SK-N-SH (cell line): ENCODE measurements around the gene DDX42. TPM values are rescaled to one million over a fixed set of nuclear protein-coding genes. Genes with fewer than 3 reads are reported as not detected.

ENCODE experiments used
- CTCF ChIA-PET: fragments of 300-600, 350-600 bp; formaldehyde crosslinking; extraction: SDS; loops from one replicate; lab custom pipeline; 2021; lab: Yijun Ruan, JAX
- POLR2A ChIA-PET: fragments of 350-600 bp; sonication (Branson Sonifier 250); formaldehyde crosslinking; extraction: SDS; loops from one replicate; lab custom pipeline; 2020; ENCODE audit warnings: antibody characterized with exemption, inconsistent platforms; lab: Yijun Ruan, JAX
- DNase-seq: peaks from one replicate; pipeline ENCODE4 v3.0.0; 2012
- H2AFZ ChIP-seq: fragments of 200-600 bp; sonication (generic); 2 replicates; pipeline ENCODE4 v1.8.1; 2016; ENCODE audit warnings: antibody characterized with exemption, mild to moderate bottlenecking, low read depth
- H3F3A ChIP-seq: fragments of 200-600 bp; sonication (generic); replicated peaks from 2 replicates; pipeline ENCODE3; 2016; ENCODE audit warnings: antibody characterized with exemption, mild to moderate bottlenecking; ENCODE audit not compliant: insufficient read depth
- H3K27ac ChIP-seq, 2 experiments: fragments of 200-500 bp in 1 of 2; fragments of 200-600 bp in 1 of 2; sonication (Bioruptor generic) in 1 of 2; sonication (generic), shearing (Covaris generic) in 1 of 2; 2 replicates each; pipeline versions ENCODE4 v1.5.1 to v1.6.1; 2014 to 2016; ENCODE audit warnings: low read depth in 2 of 2, inconsistent platforms in 1 of 2, low read length in 1 of 2, mild to moderate bottlenecking in 1 of 2, mixed read lengths in 1 of 2
- H3K27me3 ChIP-seq: fragments of 200-600 bp; sonication (generic), shearing (Covaris generic); 2 replicates; pipeline ENCODE4 v1.6.1; 2016; ENCODE audit warnings: mixed run types; ENCODE audit not compliant: insufficient read depth
- H3K36me3 ChIP-seq, 2 experiments: fragments of 200-500 bp in 1 of 2; fragments of 200-600 bp in 1 of 2; sonication (Bioruptor generic) in 1 of 2; sonication (generic) in 1 of 2; replicated peaks in 1 of 2; 2 replicates each; pipeline versions ENCODE3 to v1.5.1; 2014 to 2016; ENCODE audit warnings: low read length in 1 of 2, mild to moderate bottlenecking in 1 of 2; ENCODE audit not compliant: insufficient read depth in 2 of 2, control insufficient read depth in 1 of 2
- H3K4me1 ChIP-seq, 2 experiments: fragments of 200-500 bp in 1 of 2; fragments of 200-600 bp in 1 of 2; sonication (Bioruptor generic) in 1 of 2; sonication (generic), shearing (Covaris generic) in 1 of 2; 2 replicates each; pipeline versions ENCODE4 v1.5.1 to v1.6.1; 2014 to 2016; ENCODE audit warnings: low read depth in 1 of 2, low read length in 1 of 2, mixed run types in 1 of 2; ENCODE audit not compliant: insufficient read depth in 2 of 2, control insufficient read depth in 1 of 2
- H3K4me2 ChIP-seq: fragments of 200-600 bp; sonication (generic), shearing (Covaris generic); 2 replicates; pipeline ENCODE4 v1.6.1; 2017; ENCODE audit warnings: mixed run types
- H3K4me3 ChIP-seq, 2 experiments: fragments of 200-500 bp in 1 of 2; fragments of 200-600 bp in 1 of 2; sonication (Bioruptor generic) in 1 of 2; sonication (generic), shearing (Covaris generic) in 1 of 2; 2 replicates each; pipeline versions ENCODE4 v1.5.1 to v1.8.1; 2014 to 2016; ENCODE audit warnings: low read depth in 2 of 2, inconsistent platforms in 1 of 2, low read length in 1 of 2, mild to moderate bottlenecking in 1 of 2, mixed read lengths in 1 of 2, moderate library complexity in 1 of 2
- H3K79me2 ChIP-seq: fragments of 200-600 bp; sonication (generic); 2 replicates; pipeline ENCODE4 v1.8.1; 2017; ENCODE audit warnings: mild to moderate bottlenecking; ENCODE audit not compliant: insufficient read depth
- H3K9ac ChIP-seq: fragments of 200-600 bp; sonication (generic); 2 replicates; pipeline ENCODE4 v1.6.1; 2017; ENCODE audit warnings: mixed run types
- H3K9me2 ChIP-seq: fragments of 200-600 bp; sonication (generic); 2 replicates; pipeline ENCODE4 v1.6.1; 2017; ENCODE audit warnings: mixed run types
- H3K9me3 ChIP-seq: fragments of 200-600 bp; sonication (generic); 2 replicates; pipeline ENCODE4 v1.6.1; 2017; ENCODE audit warnings: mixed run types, mild to moderate bottlenecking, moderate library complexity
- H4K20me1 ChIP-seq: fragments of 200-600 bp; sonication (generic); 2 replicates; pipeline ENCODE4 v1.6.1; 2017; ENCODE audit warnings: mild to moderate bottlenecking, mixed run types; ENCODE audit not compliant: insufficient read depth
- ELF1 ChIP-seq: IDR thresholded peaks from 2 replicates; pipeline ENCODE4 v1.4.0; 2012
- EZH2phosphoT487 ChIP-seq: fragments of 200-600 bp; sonication (generic); IDR thresholded peaks from 2 replicates; pipeline ENCODE4 v1.6.1; 2017; ENCODE audit warnings: low read depth, mixed run types, mild to moderate bottlenecking, antibody characterized with exemption, moderate library complexity, borderline replicate concordance
- FOSL2 ChIP-seq: IDR thresholded peaks from 2 replicates; pipeline ENCODE4 v1.4.0; 2012; ENCODE audit warnings: low read depth, mild to moderate bottlenecking, moderate library complexity, borderline replicate concordance
- GABPA ChIP-seq: IDR thresholded peaks from 2 replicates; pipeline ENCODE4 v1.4.0; 2012; ENCODE audit warnings: low read depth, mild to moderate bottlenecking
- JUND ChIP-seq: IDR thresholded peaks from 2 replicates; pipeline ENCODE4 v1.4.0; 2012
- MEF2A ChIP-seq: IDR thresholded peaks from 2 replicates; pipeline ENCODE4 v1.4.0; 2012; ENCODE audit warnings: low read depth, borderline replicate concordance
- MXI1 ChIP-seq: IDR thresholded peaks from 2 replicates; pipeline ENCODE4 v1.6.1; 2012; ENCODE audit warnings: mild to moderate bottlenecking, low read depth, low read length, improper control_type of control experiment
- POLR2AphosphoS5 ChIP-seq: IDR thresholded peaks from 2 replicates; pipeline ENCODE4 v1.6.1; 2012; ENCODE audit warnings: low read depth, low read length
- SIN3A ChIP-seq: IDR thresholded peaks from 2 replicates; pipeline ENCODE4 v1.6.1; 2012; ENCODE audit warnings: low read depth, mild to moderate bottlenecking, low read length, moderate library complexity, borderline replicate concordance
- SMC3 ChIP-seq: IDR thresholded peaks from 2 replicates; pipeline ENCODE4 v1.6.1; 2012; ENCODE audit warnings: low read depth, low read length, improper control_type of control experiment
- TAF1 ChIP-seq: IDR thresholded peaks from 2 replicates; pipeline ENCODE4 v1.6.1; 2012; ENCODE audit warnings: low read depth, mild to moderate bottlenecking, low read length, moderate library complexity, borderline replicate concordance
- WGBS: methylation state at CpG from one replicate; pipeline ENCODE4 v1.1.6; 2017; ENCODE audit warnings: low lambda C conversion rate; 5-methylcytosine and 5-hydroxymethylcytosine counted together
- polyA plus RNA-seq, 3 experiments: library from polyadenylated mRNA; depleted of rRNA; stranded (reverse); fragments of >200 nt; gene quantifications; 2 replicates each; pipeline ENCODE4 v1.2.3, GENCODE V29; 2012
- TF ChIP-seq, protein P1 (sequence below): IDR thresholded peaks from 2 replicates; pipeline ENCODE4; 2012
- TF ChIP-seq, protein P2 (sequence below): fragments of 200-600 bp; sonication (generic); IDR thresholded peaks from 2 replicates; pipeline ENCODE4 v1.6.1; 2017; ENCODE audit warnings: antibody characterized with exemption, mild to moderate bottlenecking, moderate library complexity

The DDX42 gene
- polyA plus RNA-seq, 1 of the 3 experiments (the other 2 are of a cell fraction): 115 TPM

DNA sequence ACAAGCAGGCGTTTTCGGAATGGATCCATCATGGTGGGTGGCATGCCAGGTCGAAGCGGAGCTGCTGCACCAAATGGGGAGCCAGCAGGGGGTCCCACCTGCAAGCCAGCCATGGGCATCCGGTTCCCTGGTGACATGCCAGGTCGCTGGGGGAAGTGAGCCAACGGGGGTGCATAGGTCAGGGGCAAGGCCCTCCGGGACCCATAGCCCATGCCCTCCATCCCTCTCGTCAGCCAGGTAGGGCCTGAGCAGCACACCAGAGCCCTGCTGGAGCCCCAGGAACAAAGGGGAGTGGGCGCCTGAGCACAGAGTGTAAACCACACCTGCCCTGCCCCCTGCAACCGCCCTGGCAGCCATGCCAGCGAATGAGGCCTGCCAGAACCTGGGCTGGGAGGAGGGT, 63.5 kb downstream of the DDX42 start:
- H3K9ac ChIP-seq: no peak overlapping the region
- peaks cover 27% of the 10 kb centered on the region for H4K20me1 ChIP-seq
- peaks cover 65% of the 10 kb centered on the region for H3K79me2 ChIP-seq
- no peak overlapping the region for H3K4me3 ChIP-seq
- ChIA-PET CTCF (interaction anchor here (1.0 to 9.1 kb wide), 3 partner anchors 9 to 110 kb away, joined by 3 to 96 read pairs (median 4); partner anchors contain the start of genes FTSJ3 and PSMC5), POLR2A (interaction anchor here (9.2 kb wide), 1 partner anchor 8 kb away, joined by 108 read pairs; the partner anchor contains the start of genes FTSJ3 and PSMC5)
- no peak for DNase-seq
- no peaks in the 10 kb centered on the region for H3K9me2 ChIP-seq
- H3F3A ChIP-seq: peaks cover 28% of the 10 kb centered on the region
- no peaks in the 10 kb centered on the region for H3K9me3 ChIP-seq
- TF ChIP-seq JUND (no peak), GABPA (no peak), POLR2AphosphoS5 (no peak)
- H3K36me3 ChIP-seq: peaks cover 31 to 41% of the 10 kb centered on the region in 2 experiments
- peaks cover 27 to 44% of the 10 kb centered on the region in 2 experiments for H3K4me1 ChIP-seq
- peak overlapping the region in 1 of 2 experiments; percentile 4; a peak in 1 of 4 replicates for H3K27ac ChIP-seq
- WGBS: 96% methylated on average over 6 of the region's 12 CpGs
- H2AFZ ChIP-seq: no peak overlapping the region
- H3K27me3 ChIP-seq: no peaks in the 10 kb centered on the region
- H3K4me2 ChIP-seq: no peak overlapping the region

DNA sequence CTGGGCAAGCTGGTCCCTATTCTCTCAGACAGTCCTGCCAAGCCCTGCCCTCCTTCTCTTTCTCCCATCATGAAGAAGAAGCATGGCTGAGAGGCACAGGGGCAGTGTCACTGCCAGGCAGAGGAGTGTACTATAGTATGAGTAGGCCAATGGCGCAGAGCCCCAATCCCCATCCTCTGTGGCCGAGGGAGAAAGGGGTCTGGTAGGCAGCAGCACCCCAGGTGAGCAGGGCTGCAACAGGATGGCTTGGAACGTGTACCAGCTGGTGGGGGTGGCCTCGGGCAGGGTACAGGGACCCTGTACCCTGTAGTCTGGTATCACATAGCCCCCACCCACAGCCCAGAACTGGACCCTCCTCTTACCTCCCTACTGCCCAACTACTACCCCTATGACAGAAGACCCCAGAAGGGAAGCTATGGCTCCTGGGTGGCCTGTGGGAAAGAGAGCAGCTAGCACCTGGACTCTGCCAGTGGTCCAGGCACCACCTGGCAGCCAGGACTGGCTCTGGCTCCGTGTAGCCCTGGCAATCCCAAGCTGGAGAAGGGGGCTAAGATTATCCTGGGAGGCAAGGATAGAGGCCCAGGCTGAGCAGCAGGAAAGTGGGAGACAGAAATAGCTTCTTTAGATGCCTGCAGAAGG, 64.1 kb downstream of the DDX42 start:
- Histone ChIP-seq H3K9me2 (no peaks in the 10 kb centered on the region), H3K9ac (no peak overlapping the region), H4K20me1 (peaks cover 27% of the 10 kb centered on the region), H3K4me2 (peak overlapping the region; percentile 17; the same call in 1 of the 2 replicates), H2AFZ (no peak overlapping the region), H3K36me3 (peaks cover 30 to 35% of the 10 kb centered on the region in 2 experiments), H3K4me1 (peaks cover 27 to 44% of the 10 kb centered on the region in 2 experiments), H3K79me2 (peaks cover 65% of the 10 kb centered on the region), H3K9me3 (no peaks in the 10 kb centered on the region), H3K4me3 (no peak overlapping the region), H3K27ac (peak overlapping the region in 1 of 2 experiments; percentile 81; a peak in 1 of 4 replicates), H3F3A (peaks cover 22% of the 10 kb centered on the region), H3K27me3 (no peaks in the 10 kb centered on the region)
- WGBS: 84% methylated on average over 5 of the region's 5 CpGs
- DNase-seq: no peak
- POLR2A ChIA-PET: interaction anchor here (0.6 to 9.2 kb wide), 3 partner anchors 8 to 668 kb away, joined by 3 to 108 read pairs (median 4); partner anchors contain the start of genes CEP95, DDX5, FTSJ3 and PSMC5
- TF ChIP-seq, protein P1, sequence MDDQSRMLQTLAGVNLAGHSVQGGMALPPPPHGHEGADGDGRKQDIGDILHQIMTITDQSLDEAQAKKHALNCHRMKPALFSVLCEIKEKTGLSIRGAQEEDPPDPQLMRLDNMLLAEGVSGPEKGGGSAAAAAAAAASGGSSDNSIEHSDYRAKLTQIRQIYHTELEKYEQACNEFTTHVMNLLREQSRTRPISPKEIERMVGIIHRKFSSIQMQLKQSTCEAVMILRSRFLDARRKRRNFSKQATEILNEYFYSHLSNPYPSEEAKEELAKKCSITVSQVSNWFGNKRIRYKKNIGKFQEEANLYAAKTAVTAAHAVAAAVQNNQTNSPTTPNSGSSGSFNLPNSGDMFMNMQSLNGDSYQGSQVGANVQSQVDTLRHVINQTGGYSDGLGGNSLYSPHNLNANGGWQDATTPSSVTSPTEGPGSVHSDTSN: no peak
- TF ChIP-seq TAF1 (no peak), SMC3 (no peak), SIN3A (no peak), POLR2AphosphoS5 (no peak), MEF2A (no peak), EZH2phosphoT487 (no peak), FOSL2 (no peak), ELF1 (no peak), JUND (no peak), MXI1 (no peak)
- TF ChIP-seq, protein P2, sequence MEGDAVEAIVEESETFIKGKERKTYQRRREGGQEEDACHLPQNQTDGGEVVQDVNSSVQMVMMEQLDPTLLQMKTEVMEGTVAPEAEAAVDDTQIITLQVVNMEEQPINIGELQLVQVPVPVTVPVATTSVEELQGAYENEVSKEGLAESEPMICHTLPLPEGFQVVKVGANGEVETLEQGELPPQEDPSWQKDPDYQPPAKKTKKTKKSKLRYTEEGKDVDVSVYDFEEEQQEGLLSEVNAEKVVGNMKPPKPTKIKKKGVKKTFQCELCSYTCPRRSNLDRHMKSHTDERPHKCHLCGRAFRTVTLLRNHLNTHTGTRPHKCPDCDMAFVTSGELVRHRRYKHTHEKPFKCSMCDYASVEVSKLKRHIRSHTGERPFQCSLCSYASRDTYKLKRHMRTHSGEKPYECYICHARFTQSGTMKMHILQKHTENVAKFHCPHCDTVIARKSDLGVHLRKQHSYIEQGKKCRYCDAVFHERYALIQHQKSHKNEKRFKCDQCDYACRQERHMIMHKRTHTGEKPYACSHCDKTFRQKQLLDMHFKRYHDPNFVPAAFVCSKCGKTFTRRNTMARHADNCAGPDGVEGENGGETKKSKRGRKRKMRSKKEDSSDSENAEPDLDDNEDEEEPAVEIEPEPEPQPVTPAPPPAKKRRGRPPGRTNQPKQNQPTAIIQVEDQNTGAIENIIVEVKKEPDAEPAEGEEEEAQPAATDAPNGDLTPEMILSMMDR: no peak
- CTCF ChIA-PET: interaction anchor here (0.9 to 9.1 kb wide), 9 partner anchors 9 to 226 kb away, joined by 3 to 96 read pairs (median 4); partner anchors contain the start of genes DDX42, FTSJ3 and PSMC5
